Body of pancreas (tissue), 4 donors: ENCODE results near the gene HCST. TPM values are rescaled to one million over a fixed set of nuclear protein-coding genes. Genes with fewer than 3 reads are reported as not detected.

ENCODE experiments used
- ATAC-seq: fragments of 150-250 bp; one replicate; pipeline ENCODE4 v1.9.1; 2016
- DNase-seq, 4 donors: peaks; one replicate each; pipeline ENCODE4 v3.0.0-alpha.2; 2019
- H3K27ac ChIP-seq, 4 donors: fragments of 200-600 bp; sonication (generic); 1 replicate in 3 of 4; 2 replicates in 1 of 4; pipeline versions ENCODE4 v1.5.1 to v1.6.1; 2016 to 2019; ENCODE audit warnings: mild to moderate bottlenecking in 1 of 4, mixed read lengths in 1 of 4, moderate library complexity in 1 of 4
- H3K27me3 ChIP-seq, 2 donors: fragments of 200-600 bp; sonication (generic); one replicate each; pipeline ENCODE4 v1.6.0; 2016; ENCODE audit warnings: mild to moderate bottlenecking in 1 of 2
- H3K36me3 ChIP-seq, 2 donors: fragments of 200-600 bp; sonication (generic); replicated peaks in 1 of 2; 2 replicates each; pipeline ENCODE4 v1.5.1; 2016; ENCODE audit warnings: low read depth in 2 of 2; ENCODE audit not compliant: insufficient read depth in 1 of 2
- H3K4me1 ChIP-seq: fragments of 200-600 bp; sonication (generic); one replicate; pipeline ENCODE4 v1.6.0; 2016
- H3K4me3 ChIP-seq, 2 donors: fragments of 200-600 bp; sonication (generic); 1 replicate in 1 of 2; 2 replicates in 1 of 2; pipeline ENCODE4 v1.5.1; 2016 to 2019
- H3K9me3 ChIP-seq, 3 donors: fragments of 200-600 bp; sonication (generic); 1 replicate in 2 of 3; 2 replicates in 1 of 3; pipeline ENCODE4 v1.5.1; 2016
- POLR2A ChIP-seq, 3 donors: fragments of 450-650 bp; IDR thresholded peaks; one replicate each; pipeline ENCODE4 v1.6.1; 2016; ENCODE audit warnings: antibody characterized with exemption in 3 of 3, mild to moderate bottlenecking in 2 of 3
- WGBS, 2 donors: methylation state at CpG; one replicate each; pipeline ENCODE4 v1.1.5; 2017; 5-methylcytosine and 5-hydroxymethylcytosine counted together
- intact Hi-C: fragments of 100-400 bp; cut with DNase I; formaldehyde crosslinking; loops from one replicate; pipeline ENCODE4 v1.15.1; 2023
- total RNA-seq, 2 donors: library from RNA; depleted of rRNA; stranded (reverse); fragments of >200 nt; gene quantifications; one replicate each; pipeline ENCODE4 v1.1.0, GENCODE V29; 2016
- TF ChIP-seq, protein P1 (sequence below), 7 experiments: fragments of 450-650 bp in 4 of 7; fragments of 200-600 bp in 3 of 7; sonication (generic) in 3 of 7; IDR thresholded peaks; one replicate each; pipeline ENCODE4 v1.5.1; 2016 to 2019; ENCODE audit warnings: antibody characterized with exemption in 7 of 7

HCST gene
- total RNA-seq, 2 donors from 2014 or later: 5.2 TPM; not detected in 1

DNA sequence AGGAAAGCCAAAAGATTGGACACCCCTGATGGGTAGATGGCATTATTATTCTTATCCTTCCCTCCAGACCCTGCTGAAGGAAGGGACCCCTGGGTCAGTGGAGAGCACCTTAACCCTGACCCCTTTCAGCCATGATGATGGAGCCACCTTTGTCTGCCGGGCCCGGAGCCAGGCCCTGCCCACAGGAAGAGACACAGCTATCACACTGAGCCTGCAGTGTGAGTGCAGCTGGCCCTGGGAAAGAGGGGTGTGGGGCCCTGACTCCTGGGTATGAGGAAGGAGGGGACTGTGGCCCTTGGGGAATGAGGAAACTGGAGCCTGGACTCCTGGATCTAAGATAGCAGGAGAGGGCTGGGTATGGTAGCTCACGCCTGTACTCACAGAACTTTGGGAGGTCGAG is 42.9 kb upstream of the HCST start:
- no peak overlapping the region for H3K4me3 ChIP-seq
- 42 to 45% methylated on average over 3 to 4 of the region's 4 CpGs for WGBS, 2 donors
- no peaks in the 10 kb centered on the region for H3K27me3 ChIP-seq
- peaks cover 61% of the 10 kb centered on the region for H3K4me1 ChIP-seq
- no peaks in the 10 kb centered on the region for H3K9me3 ChIP-seq
- H3K36me3 ChIP-seq: peaks cover 0 to 2% of the 10 kb centered on the region in 2 donors
- intact Hi-C loops: no loop called here
- DNase-seq: peak in 2 of 4 donors; percentile 53 to 57
- peak overlapping the region in 2 of 4 donors; percentile 4 to 89 for H3K27ac ChIP-seq
- ATAC-seq: no peak
- no peak for TF ChIP-seq POLR2A (IDR thresholded peaks at IDR 0.05)
- TF ChIP-seq, protein P1, sequence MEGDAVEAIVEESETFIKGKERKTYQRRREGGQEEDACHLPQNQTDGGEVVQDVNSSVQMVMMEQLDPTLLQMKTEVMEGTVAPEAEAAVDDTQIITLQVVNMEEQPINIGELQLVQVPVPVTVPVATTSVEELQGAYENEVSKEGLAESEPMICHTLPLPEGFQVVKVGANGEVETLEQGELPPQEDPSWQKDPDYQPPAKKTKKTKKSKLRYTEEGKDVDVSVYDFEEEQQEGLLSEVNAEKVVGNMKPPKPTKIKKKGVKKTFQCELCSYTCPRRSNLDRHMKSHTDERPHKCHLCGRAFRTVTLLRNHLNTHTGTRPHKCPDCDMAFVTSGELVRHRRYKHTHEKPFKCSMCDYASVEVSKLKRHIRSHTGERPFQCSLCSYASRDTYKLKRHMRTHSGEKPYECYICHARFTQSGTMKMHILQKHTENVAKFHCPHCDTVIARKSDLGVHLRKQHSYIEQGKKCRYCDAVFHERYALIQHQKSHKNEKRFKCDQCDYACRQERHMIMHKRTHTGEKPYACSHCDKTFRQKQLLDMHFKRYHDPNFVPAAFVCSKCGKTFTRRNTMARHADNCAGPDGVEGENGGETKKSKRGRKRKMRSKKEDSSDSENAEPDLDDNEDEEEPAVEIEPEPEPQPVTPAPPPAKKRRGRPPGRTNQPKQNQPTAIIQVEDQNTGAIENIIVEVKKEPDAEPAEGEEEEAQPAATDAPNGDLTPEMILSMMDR (IDR thresholded peaks at IDR 0.05): no peak

DNA sequence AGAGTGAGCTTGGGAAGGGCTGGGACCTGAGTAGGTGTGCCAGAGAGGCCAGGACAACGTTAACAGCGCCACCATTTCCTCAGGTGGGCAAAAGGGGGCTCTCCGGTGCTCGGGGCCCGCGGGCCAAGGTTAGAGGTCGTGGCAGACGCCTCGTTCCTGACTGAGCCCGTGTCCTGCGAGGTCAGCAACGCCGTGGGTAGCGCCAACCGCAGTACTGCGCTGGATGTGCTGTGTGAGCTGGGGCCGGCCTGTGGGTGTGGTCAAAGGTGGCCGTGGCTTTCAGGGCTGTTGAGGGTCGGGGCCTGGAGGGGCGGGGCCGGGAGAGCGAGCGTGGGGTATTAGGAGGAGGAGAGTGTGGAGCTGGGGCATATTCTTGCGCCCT is 41.9 kb upstream of the HCST start:
- intact Hi-C loops: no loop called here
- H3K27me3 ChIP-seq: no peaks in the 10 kb centered on the region

GRCh38 chr19:35860818-35861639 is 41.3 kb upstream of the HCST start:
- Histone ChIP-seq H3K4me3 (no peak overlapping the region), H3K9me3 (no peaks in the 10 kb centered on the region), H3K27ac (peak overlapping the region in 1 of 4 donors; percentile 89), H3K27me3 (no peaks in the 10 kb centered on the region), H3K4me1 (peaks cover 45% of the 10 kb centered on the region), H3K36me3 (peaks cover 0 to 5% of the 10 kb centered on the region in 2 donors)
- 44 to 73% methylated on average over 35 to 44 of the region's 55 CpGs for WGBS, 2 donors
- no peak for TF ChIP-seq POLR2A (IDR thresholded peaks at IDR 0.05)
- TF ChIP-seq, protein P1 (IDR thresholded peaks at IDR 0.05): no peak
- no peak for DNase-seq
- intact Hi-C loops: no loop called here
- ATAC-seq: no peak

More for the DNA sequence above, 41.9 kb upstream of the HCST start:
- Histone ChIP-seq H3K4me3 (no peak overlapping the region), H3K27ac (peak overlapping the region in 1 of 4 donors; percentile 89), H3K9me3 (no peaks in the 10 kb centered on the region), H3K4me1 (peaks cover 51% of the 10 kb centered on the region), H3K36me3 (peaks cover 0 to 5% of the 10 kb centered on the region in 2 donors)
- DNase-seq: peak in 1 of 4 donors; percentile 13
- ATAC-seq: no peak
- 37 to 66% methylated on average over 9 to 24 of the region's 24 CpGs for WGBS, 2 donors
- TF ChIP-seq, protein P1 (IDR thresholded peaks at IDR 0.05): no peak
- TF ChIP-seq POLR2A (IDR thresholded peaks at IDR 0.05): no peak

GRCh38 chr19:35861640-35862160 is 40.6 kb upstream of the HCST start:
- Histone ChIP-seq H3K9me3 (no peaks in the 10 kb centered on the region), H3K4me3 (no peak overlapping the region), H3K4me1 (peaks cover 39% of the 10 kb centered on the region), H3K27ac (peak overlapping the region in 1 of 4 donors; percentile 34), H3K27me3 (no peaks in the 10 kb centered on the region), H3K36me3 (peaks cover 0 to 5% of the 10 kb centered on the region in 2 donors)
- TF ChIP-seq, protein P1 (IDR thresholded peaks at IDR 0.05): no peak
- no peak for TF ChIP-seq POLR2A (IDR thresholded peaks at IDR 0.05)
- ATAC-seq: no peak
- intact Hi-C loops: no loop called here
- WGBS, 2 donors: 63 to 70% methylated on average over 13 to 19 of the region's 19 CpGs
- no peak for DNase-seq
